ENCODE data around the gene KLHDC9.

Gene KLHDC9

GRCh38 chr1:161077426-161077825 is 20.7 kb upstream of the KLHDC9 start:
- DNase-seq, result no peak

GRCh38 chr1:161079436-161080110 is 18.6 kb upstream of the KLHDC9 start:
- DNase-seq, result no peak

GRCh38 chr1:161080441-161081405 is 17.4 kb upstream of the KLHDC9 start:
- no peak for DNase-seq

- DNase-seq, result no peak
Measured at GRCh38 chr1:161081519-161081918, 16.6 kb upstream of the KLHDC9 start.

- no peak for DNase-seq
Measured at GRCh38 chr1:161082483-161082882, 15.7 kb upstream of the KLHDC9 start.

- no peak for DNase-seq
Measured at GRCh38 chr1:161082996-161083747, 15.0 kb upstream of the KLHDC9 start.

- no peak for DNase-seq
Measured at GRCh38 chr1:161083748-161084596, 14.2 kb upstream of the KLHDC9 start.

GRCh38 chr1:161084597-161084988 is 13.6 kb upstream of the KLHDC9 start:
- no peak for DNase-seq

- DNase-seq, result no peak
Measured at GRCh38 chr1:161085165-161085564, 13.0 kb upstream of the KLHDC9 start.

GRCh38 chr1:161086457-161086856 is 11.7 kb upstream of the KLHDC9 start:
- DNase-seq, result no peak

GRCh38 chr1:161088587-161089110 is 9.5 kb upstream of the KLHDC9 start:
- DNase-seq, result no peak

GRCh38 chr1:161089251-161089924 is 8.8 kb upstream of the KLHDC9 start, which contains the start of gene NECTIN4:
NECTIN4 (minus strand) TSS chr1:161089558; CDS start chr1:161089296, 262 bp downstream.
- no peak for DNase-seq

GRCh38 chr1:161089938-161090337 is 8.2 kb upstream of the KLHDC9 start:
- DNase-seq, result no peak

- DNase-seq, result no peak
Measured at GRCh38 chr1:161090617-161091016, 7.5 kb upstream of the KLHDC9 start.

GRCh38 chr1:161091093-161091492 is 7.1 kb upstream of the KLHDC9 start:
- no peak for DNase-seq

- DNase-seq, result no peak
Measured at GRCh38 chr1:161091796-161092507, 6.2 kb upstream of the KLHDC9 start.

GRCh38 chr1:161092621-161093028 is 5.5 kb upstream of the KLHDC9 start:
- no peak for DNase-seq

- DNase-seq, result no peak
Measured at GRCh38 chr1:161094481-161094880, 3.7 kb upstream of the KLHDC9 start.

- DNase-seq, result no peak
Measured at GRCh38 chr1:161095230-161095629, 2.9 kb upstream of the KLHDC9 start.

- no peak for DNase-seq
Measured at GRCh38 chr1:161096015-161096414, 2.1 kb upstream of the KLHDC9 start.

GRCh38 chr1:161096530-161096929 is 1.6 kb upstream of the KLHDC9 start:
- DNase-seq, result no peak
